Skeletal muscle cell (primary cell): ENCODE data around the gene RGS17.
A peak's percentile ranks its signal among the peaks of the same experiment; 100 is the strongest.

Experiments
- DNase-seq: peaks from one replicate; pipeline ENCODE4 v3.0.0-alpha.2; 2010; ENCODE audit warnings: low read depth
- H3K4me3 ChIP-seq: 2 replicates; pipeline ENCODE4 v1.5.1; 2011; ENCODE audit warnings: low read depth, mild to moderate bottlenecking, control low read depth, low read length, moderate library complexity

RGS17 gene

GRCh38 chr6:153088796-153089195, 42.3 kb downstream of the RGS17 start:
- no peak for DNase-seq
- no peak overlapping the region for H3K4me3 ChIP-seq

GRCh38 chr6:153087436-153087835, 43.6 kb downstream of the RGS17 start:
- H3K4me3 ChIP-seq, result no peak overlapping the region
- no peak for DNase-seq

- no peak overlapping the region for H3K4me3 ChIP-seq
- DNase-seq, result no peak
Observed at GRCh38 chr6:153086225-153086990, 44.7 kb downstream of the RGS17 start.

GRCh38 chr6:153085239-153085638, 45.8 kb downstream of the RGS17 start:
- H3K4me3 ChIP-seq, result no peak overlapping the region
- DNase-seq, result no peak

- H3K4me3 ChIP-seq, result no peak overlapping the region
- DNase-seq, result peak; percentile 26
Observed at GRCh38 chr6:153084393-153084792, 46.7 kb downstream of the RGS17 start.

GRCh38 chr6:153083869-153084268, 47.2 kb downstream of the RGS17 start:
- DNase-seq, result no peak
- H3K4me3 ChIP-seq, result no peak overlapping the region

GRCh38 chr6:153081914-153082313, 49.2 kb downstream of the RGS17 start:
- no peak for DNase-seq
- no peak overlapping the region for H3K4me3 ChIP-seq

GRCh38 chr6:153076431-153076830, 54.7 kb downstream of the RGS17 start:
- DNase-seq, result no peak
- no peak overlapping the region for H3K4me3 ChIP-seq

GRCh38 chr6:153074761-153075160, 56.3 kb downstream of the RGS17 start:
- no peak for DNase-seq
- no peak overlapping the region for H3K4me3 ChIP-seq

- no peak for DNase-seq
- no peak overlapping the region for H3K4me3 ChIP-seq
Observed at GRCh38 chr6:153073841-153074240, 57.2 kb downstream of the RGS17 start.

- no peak overlapping the region for H3K4me3 ChIP-seq
- no peak for DNase-seq
Observed at GRCh38 chr6:153070756-153071155, 60.3 kb downstream of the RGS17 start.

GRCh38 chr6:153069897-153070296, 61.2 kb downstream of the RGS17 start:
- DNase-seq, result no peak
- H3K4me3 ChIP-seq, result no peak overlapping the region

GRCh38 chr6:153065222-153065621, 65.9 kb downstream of the RGS17 start:
- no peak for DNase-seq
- no peak overlapping the region for H3K4me3 ChIP-seq

GRCh38 chr6:153063936-153064335, 67.1 kb downstream of the RGS17 start:
- DNase-seq, result no peak
- H3K4me3 ChIP-seq, result no peak overlapping the region

- no peak for DNase-seq
- no peak overlapping the region for H3K4me3 ChIP-seq
Observed at GRCh38 chr6:153062516-153062915, 68.6 kb downstream of the RGS17 start.

- DNase-seq, result no peak
- no peak overlapping the region for H3K4me3 ChIP-seq
Observed at GRCh38 chr6:153059757-153060156, 71.3 kb downstream of the RGS17 start.

GRCh38 chr6:153059311-153059710, 71.8 kb downstream of the RGS17 start:
- H3K4me3 ChIP-seq, result no peak overlapping the region
- DNase-seq, result no peak

- H3K4me3 ChIP-seq, result no peak overlapping the region
- no peak for DNase-seq
Observed at GRCh38 chr6:153058909-153059308, 72.2 kb downstream of the RGS17 start.

- no peak overlapping the region for H3K4me3 ChIP-seq
- no peak for DNase-seq
Observed at GRCh38 chr6:153058291-153058690, 72.8 kb downstream of the RGS17 start.

- DNase-seq, result no peak
Observed at GRCh38 chr6:153056308-153056707, 74.8 kb downstream of the RGS17 start.

GRCh38 chr6:153051801-153052200, 79.3 kb downstream of the RGS17 start:
- no peak for DNase-seq
- no peak overlapping the region for H3K4me3 ChIP-seq

More at GRCh38 chr6:153056308-153056707, 74.8 kb downstream of the RGS17 start:
- no peak overlapping the region for H3K4me3 ChIP-seq

- no peak overlapping the region for H3K4me3 ChIP-seq
- DNase-seq, result no peak
Observed at GRCh38 chr6:153048631-153049030, 82.5 kb downstream of the RGS17 start.
